GM18951 (cell line): ENCODE measurements around the gene MYBL2.

Experiments used
- POLR2A ChIP-seq: IDR thresholded peaks from 4 replicates; pipeline ENCODE4 v1.6.1; 2011; ENCODE audit warnings: mild to moderate bottlenecking; ENCODE audit not compliant: insufficient read length, insufficient read depth; ENCODE audit errors: extremely low read depth
- in situ Hi-C: fragments of 300-500 bp; cut with MboI; formaldehyde crosslinking; loops from one replicate; pipeline ENCODE4 v1.12.0; 2022; ENCODE audit warnings: low sequenced_read_pairs, mixed read lengths, inconsistent platforms; ENCODE audit not compliant: unreplicated experiment

The MYBL2 gene

DNA sequence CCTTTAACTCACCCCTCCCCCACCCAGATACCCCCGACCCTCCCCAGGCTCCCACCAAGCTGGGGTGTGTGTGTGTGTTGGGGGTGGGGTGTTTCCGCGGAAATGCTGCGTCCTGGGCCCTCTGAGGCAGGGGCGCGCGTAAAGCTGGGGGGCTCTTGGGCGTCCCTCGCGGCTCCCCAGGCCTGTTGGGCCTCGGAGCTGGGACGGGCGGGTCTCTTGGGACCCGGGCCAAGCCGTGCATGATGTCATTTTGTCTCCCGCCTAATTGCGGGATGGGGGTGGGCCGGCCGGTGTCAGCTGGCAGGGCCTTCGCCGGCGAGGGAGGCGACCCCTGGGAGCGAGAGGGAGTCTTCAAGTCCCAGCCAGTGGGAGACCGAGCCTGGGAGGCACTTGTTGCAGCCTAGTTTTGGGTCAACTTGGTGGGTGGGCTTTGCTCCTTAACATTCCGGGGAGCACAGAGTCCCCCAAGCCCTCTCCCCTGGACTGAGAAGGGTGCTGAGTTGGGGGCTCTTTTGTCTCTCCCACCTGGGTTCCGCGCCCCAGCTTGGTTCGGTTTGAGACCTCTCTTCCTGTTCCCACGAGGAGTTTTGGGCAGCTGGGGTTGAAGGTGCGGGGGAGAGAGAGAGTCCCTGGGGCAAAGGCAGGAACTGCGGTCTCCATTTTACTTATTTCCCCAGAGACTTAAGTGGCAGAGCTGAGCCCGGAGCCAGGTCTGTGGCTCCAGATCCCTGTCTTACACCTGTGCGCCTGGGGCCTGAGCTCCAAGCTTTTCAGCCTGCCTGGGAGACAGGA is 623 bp downstream of the MYBL2 start:
- in situ Hi-C loops: no loop called here
- TF ChIP-seq POLR2A: no peak

DNA sequence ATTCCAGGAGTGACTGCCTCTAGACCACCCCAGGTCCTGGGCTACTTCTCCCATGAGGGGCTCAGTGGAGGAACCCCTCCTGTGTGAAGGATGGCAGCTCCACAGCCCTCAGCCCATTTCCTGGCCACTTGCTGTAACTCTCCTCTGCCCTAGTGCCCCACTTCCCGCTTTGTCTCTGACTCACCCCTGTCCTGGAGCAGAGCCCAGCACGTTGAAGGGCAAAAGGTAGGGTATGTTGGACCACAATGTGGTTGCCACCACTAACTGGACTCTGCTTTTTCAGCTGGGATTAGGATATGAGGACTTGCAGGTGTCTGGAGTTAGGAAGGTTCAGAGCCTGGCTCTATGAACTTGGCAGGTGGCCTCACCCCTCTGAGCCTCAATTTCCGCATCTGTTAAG is 2.4 kb downstream of the MYBL2 start:
- TF ChIP-seq POLR2A: no peak
- in situ Hi-C loops: no loop called here

DNA sequence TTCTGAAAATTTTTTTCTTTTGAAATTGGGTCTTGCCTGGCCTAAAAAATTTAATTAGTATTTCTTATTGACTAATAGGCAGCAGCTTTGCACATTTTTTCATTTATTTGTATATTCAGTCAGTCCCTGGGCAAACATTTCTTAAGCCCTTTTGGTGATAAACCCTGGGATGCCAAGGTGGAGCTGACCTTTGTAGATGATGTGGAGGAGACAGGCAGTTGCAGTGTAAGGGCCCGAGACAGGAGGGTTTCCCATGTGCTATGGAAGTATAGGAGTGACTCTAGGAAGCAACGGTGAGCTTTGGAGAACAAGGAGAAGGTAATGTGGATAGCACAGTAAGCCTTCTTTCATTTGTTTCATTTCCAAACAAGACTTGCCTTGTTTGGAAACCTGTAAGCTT is 3.5 kb downstream of the MYBL2 start:
- in situ Hi-C loops: no loop called here
- no peak for TF ChIP-seq POLR2A

GRCh38 chr20:43676368-43676767 is 9.5 kb downstream of the MYBL2 start:
- in situ Hi-C loops: no loop called here
- no peak for TF ChIP-seq POLR2A

DNA sequence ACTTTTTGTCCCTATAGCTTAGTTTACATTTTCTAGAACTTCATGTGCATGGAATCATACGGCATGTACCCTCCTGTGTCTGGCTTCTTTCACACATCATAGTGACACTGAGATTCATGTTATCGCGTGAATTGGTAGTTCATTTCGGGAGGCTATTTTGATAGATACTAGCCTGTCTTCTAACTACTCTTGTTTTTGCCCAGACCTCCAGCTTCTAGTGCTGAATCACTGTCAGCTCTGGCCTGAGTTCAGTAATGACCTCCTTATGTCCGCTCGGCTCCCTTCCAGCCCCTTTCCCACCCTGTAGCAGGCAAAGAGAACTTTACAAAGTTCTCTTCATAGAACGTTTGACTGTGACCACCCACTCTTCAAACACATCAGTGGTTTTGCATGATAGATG is 14.1 kb downstream of the MYBL2 start:
- TF ChIP-seq POLR2A: no peak
- in situ Hi-C loops: loop anchor here (10.0 kb wide), 1 partner anchor 116 kb away; no protein-coding TSS in a partner anchor

GRCh38 chr20:43681468-43681942 is 14.6 kb downstream of the MYBL2 start:
- in situ Hi-C loops: loop anchor here (10.0 kb wide), 1 partner anchor 117 kb away; no protein-coding TSS in a partner anchor

GRCh38 chr20:43681991-43682410 is 15.1 kb downstream of the MYBL2 start:
- TF ChIP-seq POLR2A: peak; percentile 34
- in situ Hi-C loops: loop anchor here (10.0 kb wide), 1 partner anchor 117 kb away; no protein-coding TSS in a partner anchor

More at GRCh38 chr20:43681468-43681942, 14.6 kb downstream of the MYBL2 start:
- no peak for TF ChIP-seq POLR2A

DNA sequence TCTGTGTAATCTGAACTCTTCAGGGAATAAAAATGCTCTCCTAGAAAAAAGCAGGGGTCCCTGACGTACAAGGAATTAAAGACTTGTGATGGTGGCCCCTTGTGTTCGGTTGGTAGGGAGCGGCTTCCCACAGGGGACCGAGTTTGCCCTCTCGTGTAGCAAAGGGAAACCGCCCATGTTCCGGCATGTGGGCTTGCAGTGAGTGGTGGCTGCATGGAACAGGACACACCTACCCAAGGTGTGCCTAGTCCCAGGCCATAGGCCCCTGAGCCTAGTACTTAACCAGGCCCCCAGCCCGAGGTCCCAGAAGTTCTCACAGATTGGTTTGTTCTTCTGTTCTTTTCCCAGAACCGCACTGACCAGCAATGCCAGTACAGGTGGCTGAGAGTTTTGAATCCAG is 15.5 kb downstream of the MYBL2 start:
- no peak for TF ChIP-seq POLR2A
- in situ Hi-C loops: loop anchor here (10.0 kb wide), 1 partner anchor 118 kb away; no protein-coding TSS in a partner anchor

DNA sequence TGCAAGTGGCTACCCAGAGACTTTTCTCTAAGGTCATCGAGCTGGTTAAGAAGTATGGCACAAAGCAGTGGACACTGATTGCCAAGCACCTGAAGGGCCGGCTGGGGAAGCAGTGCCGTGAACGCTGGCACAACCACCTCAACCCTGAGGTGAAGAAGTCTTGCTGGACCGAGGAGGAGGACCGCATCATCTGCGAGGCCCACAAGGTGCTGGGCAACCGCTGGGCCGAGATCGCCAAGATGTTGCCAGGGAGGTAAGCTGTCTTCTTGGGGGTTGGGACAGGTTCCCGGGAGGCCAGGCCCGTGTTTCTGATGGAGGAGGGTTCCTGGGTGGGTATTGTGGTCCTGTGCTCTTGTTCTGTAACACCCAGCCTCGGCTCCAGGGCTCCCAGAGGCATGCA is 19.9 kb downstream of the MYBL2 start:
- in situ Hi-C loops: loop anchor here (10.0 kb wide), 1 partner anchor 122 kb away; no protein-coding TSS in a partner anchor
- TF ChIP-seq POLR2A: no peak

GRCh38 chr20:43689165-43689564 is 22.3 kb downstream of the MYBL2 start:
- in situ Hi-C loops: loop anchor here (10.0 kb wide), 1 partner anchor 124 kb away; no protein-coding TSS in a partner anchor
- no peak for TF ChIP-seq POLR2A

GRCh38 chr20:43690943-43691598 is 24.2 kb downstream of the MYBL2 start:
- in situ Hi-C loops: no loop called here

GRCh38 chr20:43691928-43692524 is 25.1 kb downstream of the MYBL2 start:
- TF ChIP-seq POLR2A: no peak
- in situ Hi-C loops: no loop called here

More at GRCh38 chr20:43690943-43691598, 24.2 kb downstream of the MYBL2 start:
- no peak for TF ChIP-seq POLR2A

- TF ChIP-seq POLR2A: no peak
- in situ Hi-C loops: no loop called here
These were observed 27.8 kb downstream of the MYBL2 start for GRCh38 chr20:43694763-43695162.

- in situ Hi-C loops: no loop called here
These were observed 28.7 kb downstream of the MYBL2 start for GRCh38 chr20:43695571-43695970.

More at GRCh38 chr20:43695571-43695970, 28.7 kb downstream of the MYBL2 start:
- TF ChIP-seq POLR2A: no peak
